ENCODE measurements around the gene RABEP2.

The RABEP2 gene

GRCh38 chr16:28913946-28914724 lies 10.9 kb downstream of the RABEP2 start:
- no peak for DNase-seq (ENCODE audit: low spot score)
- TF ChIP-seq CTCF (IDR thresholded peaks at IDR 0.05; ENCODE audit: extremely low read depth, insufficient read depth, missing control alignments), result no peak
- in situ Hi-C loops (cut with MboI; ENCODE audit: low pct_unique_long_range_greater_than_20kb, low sequenced_read_pairs, unreplicated experiment), result no loop called here

- no peak for TF ChIP-seq CTCF (IDR thresholded peaks at IDR 0.05; ENCODE audit: extremely low read depth, insufficient read depth, missing control alignments)
- in situ Hi-C loops (cut with MboI; ENCODE audit: low pct_unique_long_range_greater_than_20kb, low sequenced_read_pairs, unreplicated experiment), result no loop called here
- DNase-seq (ENCODE audit: low spot score), result no peak
Observed at GRCh38 chr16:28912558-28912957, 12.5 kb downstream of the RABEP2 start.

- peak; percentile 68 for DNase-seq (ENCODE audit: low spot score)
- TF ChIP-seq CTCF (IDR thresholded peaks at IDR 0.05; ENCODE audit: extremely low read depth, insufficient read depth, missing control alignments), result no peak
- in situ Hi-C loops (cut with MboI; ENCODE audit: low pct_unique_long_range_greater_than_20kb, low sequenced_read_pairs, unreplicated experiment), result no loop called here
Observed at GRCh38 chr16:28910086-28911031, 14.7 kb downstream of the RABEP2 start.

- no peak for DNase-seq (ENCODE audit: low spot score)
- no peak for TF ChIP-seq CTCF (IDR thresholded peaks at IDR 0.05; ENCODE audit: extremely low read depth, insufficient read depth, missing control alignments)
- in situ Hi-C loops (cut with MboI; ENCODE audit: low pct_unique_long_range_greater_than_20kb, low sequenced_read_pairs, unreplicated experiment), result no loop called here
Observed at GRCh38 chr16:28905800-28906372, 19.2 kb downstream of the RABEP2 start.

GRCh38 chr16:28905229-28905754 lies 19.7 kb downstream of the RABEP2 start:
- DNase-seq (ENCODE audit: low spot score), result no peak
- TF ChIP-seq CTCF (IDR thresholded peaks at IDR 0.05; ENCODE audit: extremely low read depth, insufficient read depth, missing control alignments), result no peak
- in situ Hi-C loops (cut with MboI; ENCODE audit: low pct_unique_long_range_greater_than_20kb, low sequenced_read_pairs, unreplicated experiment), result no loop called here

GRCh38 chr16:28904828-28905227 lies 20.2 kb downstream of the RABEP2 start:
- in situ Hi-C loops (cut with MboI; ENCODE audit: low pct_unique_long_range_greater_than_20kb, low sequenced_read_pairs, unreplicated experiment), result no loop called here
- no peak for TF ChIP-seq CTCF (IDR thresholded peaks at IDR 0.05; ENCODE audit: extremely low read depth, insufficient read depth, missing control alignments)

More at GRCh38 chr16:28904828-28905227, 20.2 kb downstream of the RABEP2 start:
- DNase-seq (ENCODE audit: low spot score), result no peak
